Mucosa of rectum (tissue), 2 donors: ENCODE measurements around the gene SCN11A.

Source experiments
- H3K27ac ChIP-seq, 2 donors: one replicate each; pipeline ENCODE4 v1.7.0; 2013; ENCODE audit warnings: inconsistent platforms in 2 of 2, low read depth in 2 of 2, low read length in 2 of 2
- H3K27me3 ChIP-seq, 2 donors: one replicate each; pipeline ENCODE4 v1.7.0; 2013; ENCODE audit warnings: low read length in 2 of 2; ENCODE audit not compliant: control insufficient read depth in 2 of 2, insufficient read depth in 2 of 2
- H3K36me3 ChIP-seq, 2 donors: one replicate each; pipeline ENCODE4 v1.7.0; 2013; ENCODE audit warnings: low read length in 2 of 2; ENCODE audit not compliant: control insufficient read depth in 2 of 2, insufficient read depth in 2 of 2
- H3K4me1 ChIP-seq, 2 donors: one replicate each; pipeline ENCODE4 v1.7.0; 2013; ENCODE audit warnings: low read length in 2 of 2, mild to moderate bottlenecking in 1 of 2; ENCODE audit not compliant: control insufficient read depth in 2 of 2, insufficient read depth in 2 of 2
- H3K4me3 ChIP-seq, 2 donors: one replicate each; pipeline ENCODE4 v1.7.0; 2013; ENCODE audit warnings: low read length in 2 of 2
- H3K9ac ChIP-seq, 2 donors: one replicate each; pipeline ENCODE4 v1.7.0; 2013; ENCODE audit warnings: low read length in 2 of 2, low read depth in 1 of 2, mild to moderate bottlenecking in 1 of 2
- H3K9me3 ChIP-seq, 2 donors: one replicate each; pipeline ENCODE4 v1.7.0; 2013; ENCODE audit warnings: low read length in 2 of 2; ENCODE audit not compliant: control insufficient read depth in 2 of 2
- donor health status: healthy.
- donor health status: Normal muscosa, but diverticular disease.

SCN11A gene

DNA sequence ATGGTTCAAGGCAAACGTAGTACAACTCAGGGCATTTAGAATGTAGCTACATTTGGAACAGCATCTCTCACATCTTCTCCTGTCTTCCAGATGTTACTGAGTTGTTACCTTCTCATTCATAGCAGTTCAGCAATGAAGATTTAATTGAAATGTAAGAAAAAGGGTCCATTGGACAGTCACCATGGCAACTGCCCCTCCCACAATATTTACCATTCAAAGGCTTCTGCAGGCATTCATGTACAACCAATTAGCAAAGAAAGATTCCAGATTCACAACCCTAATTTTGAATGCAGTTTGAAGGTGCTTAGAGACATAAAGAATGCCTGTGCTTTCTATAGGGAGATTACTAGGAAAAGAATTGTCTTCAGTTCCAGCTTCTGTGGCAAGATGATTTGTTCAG lies 22.2 kb downstream of the SCN11A start:
- H3K27ac ChIP-seq = no peak overlapping the region
- no peaks in the 10 kb centered on the region for H3K36me3 ChIP-seq
- H3K27me3 ChIP-seq = no peaks in the 10 kb centered on the region
- H3K4me1 ChIP-seq = no peaks in the 10 kb centered on the region
- no peaks in the 10 kb centered on the region for H3K9me3 ChIP-seq
- no peak overlapping the region for H3K4me3 ChIP-seq
- no peak overlapping the region for H3K9ac ChIP-seq

- Histone ChIP-seq H3K4me1 (peaks cover 0 to 4% of the 10 kb centered on the region in 2 donors), H3K4me3 (no peak overlapping the region), H3K36me3 (no peaks in the 10 kb centered on the region), H3K9me3 (no peaks in the 10 kb centered on the region), H3K27me3 (no peaks in the 10 kb centered on the region), H3K9ac (no peak overlapping the region), H3K27ac (no peak overlapping the region)
Observed at GRCh38 chr3:39028546-39028945, 23.2 kb downstream of the SCN11A start.

- H3K4me3 ChIP-seq = no peak overlapping the region
- H3K9me3 ChIP-seq = no peaks in the 10 kb centered on the region
- H3K27ac ChIP-seq = peak overlapping the region in 1 of 2 donors; percentile 1
- peaks cover 0 to 4% of the 10 kb centered on the region in 2 donors for H3K4me1 ChIP-seq
- H3K36me3 ChIP-seq = no peaks in the 10 kb centered on the region
- no peaks in the 10 kb centered on the region for H3K27me3 ChIP-seq
- H3K9ac ChIP-seq = no peak overlapping the region
Observed at GRCh38 chr3:39025222-39025970, 26.3 kb downstream of the SCN11A start.

DNA sequence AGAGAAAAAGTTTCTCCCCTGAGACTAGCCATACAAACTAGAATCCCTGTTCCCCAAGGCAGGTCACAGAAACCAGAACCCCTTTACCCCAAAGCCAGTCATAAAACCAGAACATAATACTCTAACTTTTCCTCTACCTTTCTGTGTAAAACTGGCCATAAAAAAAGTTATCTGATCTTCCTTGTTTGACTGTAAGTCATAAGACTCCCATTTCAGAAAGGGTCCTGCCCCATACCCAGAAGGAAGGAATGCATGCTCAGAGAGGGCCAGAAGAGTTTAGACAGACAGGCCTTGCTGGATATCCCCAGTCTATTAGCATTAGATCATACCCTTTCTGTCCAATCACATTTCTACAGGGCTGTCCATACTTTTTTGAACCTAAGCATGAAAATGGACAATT lies 27.2 kb downstream of the SCN11A start:
- no peaks in the 10 kb centered on the region for H3K27me3 ChIP-seq
- H3K4me1 ChIP-seq = peaks cover 0 to 4% of the 10 kb centered on the region in 2 donors
- no peak overlapping the region for H3K9ac ChIP-seq
- H3K27ac ChIP-seq = no peak overlapping the region
- H3K4me3 ChIP-seq = no peak overlapping the region
- H3K9me3 ChIP-seq = no peaks in the 10 kb centered on the region
- H3K36me3 ChIP-seq = no peaks in the 10 kb centered on the region

DNA sequence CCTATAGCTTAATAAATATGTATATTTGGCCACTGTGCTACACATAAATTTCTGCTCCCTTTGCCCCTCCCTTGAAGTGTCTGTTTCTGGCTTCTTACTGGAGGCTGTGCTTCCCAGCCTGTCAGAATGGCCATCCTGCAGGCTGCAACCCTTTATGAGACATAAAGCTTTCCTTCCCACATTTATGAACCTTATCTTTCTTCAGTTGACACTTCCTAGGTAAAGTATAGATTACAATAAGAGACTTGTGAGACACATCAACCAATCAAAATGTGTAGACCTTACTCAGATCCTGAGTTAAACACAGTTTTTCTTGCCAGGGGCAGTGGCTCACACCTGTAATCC lies 29.5 kb downstream of the SCN11A start:
- Histone ChIP-seq H3K36me3 (no peaks in the 10 kb centered on the region), H3K27ac (no peak overlapping the region), H3K4me1 (peaks cover 0 to 4% of the 10 kb centered on the region in 2 donors), H3K9ac (no peak overlapping the region), H3K4me3 (no peak overlapping the region), H3K9me3 (no peaks in the 10 kb centered on the region), H3K27me3 (no peaks in the 10 kb centered on the region)

GRCh38 chr3:39021465-39022285 lies 30.1 kb downstream of the SCN11A start:
- no peaks in the 10 kb centered on the region for H3K27me3 ChIP-seq
- H3K27ac ChIP-seq = no peak overlapping the region
- H3K4me1 ChIP-seq = peaks cover 0 to 4% of the 10 kb centered on the region in 2 donors
- H3K4me3 ChIP-seq = no peak overlapping the region
- no peaks in the 10 kb centered on the region for H3K36me3 ChIP-seq
- no peaks in the 10 kb centered on the region for H3K9me3 ChIP-seq
- H3K9ac ChIP-seq = no peak overlapping the region

- Histone ChIP-seq H3K4me1 (peaks cover 0 to 4% of the 10 kb centered on the region in 2 donors), H3K9ac (no peak overlapping the region), H3K36me3 (no peaks in the 10 kb centered on the region), H3K27ac (no peak overlapping the region), H3K4me3 (no peak overlapping the region), H3K27me3 (no peaks in the 10 kb centered on the region), H3K9me3 (no peaks in the 10 kb centered on the region)
Observed at GRCh38 chr3:39021029-39021428, 30.7 kb downstream of the SCN11A start.

- H3K27me3 ChIP-seq = no peaks in the 10 kb centered on the region
- no peaks in the 10 kb centered on the region for H3K9me3 ChIP-seq
- H3K9ac ChIP-seq = no peak overlapping the region
- H3K27ac ChIP-seq = no peak overlapping the region
- no peak overlapping the region for H3K4me3 ChIP-seq
- H3K36me3 ChIP-seq = no peaks in the 10 kb centered on the region
- H3K4me1 ChIP-seq = peaks cover 0 to 3% of the 10 kb centered on the region in 2 donors
Observed at GRCh38 chr3:39019299-39019698, 32.4 kb downstream of the SCN11A start.

- Histone ChIP-seq H3K4me1 (no peaks in the 10 kb centered on the region), H3K9me3 (no peaks in the 10 kb centered on the region), H3K36me3 (no peaks in the 10 kb centered on the region), H3K9ac (no peak overlapping the region), H3K27me3 (no peaks in the 10 kb centered on the region), H3K4me3 (no peak overlapping the region), H3K27ac (no peak overlapping the region)
Observed at GRCh38 chr3:39015418-39015817, 36.3 kb downstream of the SCN11A start.

- no peak overlapping the region for H3K9ac ChIP-seq
- H3K27ac ChIP-seq = no peak overlapping the region
- H3K4me3 ChIP-seq = no peak overlapping the region
- no peaks in the 10 kb centered on the region for H3K9me3 ChIP-seq
- no peaks in the 10 kb centered on the region for H3K27me3 ChIP-seq
- H3K4me1 ChIP-seq = no peaks in the 10 kb centered on the region
- H3K36me3 ChIP-seq = no peaks in the 10 kb centered on the region
Observed at GRCh38 chr3:39013921-39014509, 37.7 kb downstream of the SCN11A start.
